H4 (cell line): ENCODE data around the gene CD248. TPM values are rescaled to one million over a fixed set of nuclear protein-coding genes. Genes with fewer than 3 reads are reported as not detected.
"Not testable (repeated sequence)": the region's sequence is repeated elsewhere in the genome, so short reads cannot be mapped to it uniquely, and the experiment has no call there.

Source experiments
- DNase-seq: peaks from one replicate; pipeline ENCODE4 v3.0.0-alpha.2; 2015; ENCODE audit warnings: low spot score
- total RNA-seq: library from RNA; depleted of rRNA; stranded (reverse); fragments of >200 nt; shearing (Covaris generic); gene quantifications from 2 replicates; pipeline ENCODE4 v1.2.3, GENCODE V29; 2014

CD248 gene
- total RNA-seq, 1 experiment from 2014 or later: not detected

DNA sequence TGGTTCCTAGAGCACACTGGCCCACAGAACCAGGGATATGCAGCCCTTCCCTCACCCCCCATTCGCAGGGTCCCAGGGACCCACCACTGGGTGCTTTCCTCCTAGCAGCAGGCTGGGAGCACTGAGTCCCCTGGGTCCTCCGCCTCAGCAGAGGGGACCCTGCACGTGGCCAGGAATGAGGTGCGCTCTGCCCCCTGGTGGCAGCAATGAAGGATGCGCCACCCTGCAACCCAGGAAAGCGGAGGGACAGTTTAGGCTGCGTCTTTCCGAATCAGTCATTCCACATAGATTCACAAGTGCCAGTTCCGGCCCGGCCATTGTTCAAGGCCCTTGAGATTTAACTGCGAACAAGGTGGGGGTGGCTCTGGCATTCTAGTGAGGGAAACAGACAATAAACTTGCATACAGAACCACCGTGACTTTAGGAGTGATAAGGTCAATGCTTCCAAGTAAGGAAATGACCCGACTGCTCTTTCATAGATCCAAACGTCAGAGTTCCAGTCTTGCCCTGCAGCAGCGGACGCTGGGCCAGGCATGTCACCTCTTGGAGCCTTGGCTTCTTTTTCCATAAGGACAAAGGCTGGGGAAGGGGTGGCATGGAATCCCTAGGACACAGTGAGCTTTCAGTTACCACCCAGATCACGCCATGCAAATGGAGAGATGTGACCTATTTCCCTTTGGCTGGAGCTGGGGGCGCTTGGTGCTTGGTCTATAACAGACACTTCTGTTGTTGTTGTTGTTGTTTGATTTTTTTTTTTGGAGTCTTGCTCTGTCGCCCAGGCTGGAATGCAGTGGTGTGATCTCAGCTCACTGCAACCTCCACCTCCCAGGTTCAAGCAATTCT is 11.7 kb upstream of the CD248 start:
- DNase-seq: peak; percentile 65

DNA sequence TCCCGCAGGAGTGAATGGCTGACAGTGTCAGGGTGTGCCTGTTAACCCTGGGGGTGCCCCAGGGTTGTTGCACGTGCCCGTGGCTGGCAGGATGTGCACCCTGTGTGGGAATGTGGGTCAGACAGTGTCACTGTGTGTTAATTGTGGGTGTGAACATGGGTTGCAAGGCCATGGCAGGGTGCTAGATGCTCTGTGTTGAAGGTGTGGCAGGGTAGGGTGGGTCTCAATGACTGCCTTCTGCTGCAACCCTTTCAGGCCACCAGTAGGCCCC is 11.1 kb upstream of the CD248 start:
- DNase-seq: no peak

DNA sequence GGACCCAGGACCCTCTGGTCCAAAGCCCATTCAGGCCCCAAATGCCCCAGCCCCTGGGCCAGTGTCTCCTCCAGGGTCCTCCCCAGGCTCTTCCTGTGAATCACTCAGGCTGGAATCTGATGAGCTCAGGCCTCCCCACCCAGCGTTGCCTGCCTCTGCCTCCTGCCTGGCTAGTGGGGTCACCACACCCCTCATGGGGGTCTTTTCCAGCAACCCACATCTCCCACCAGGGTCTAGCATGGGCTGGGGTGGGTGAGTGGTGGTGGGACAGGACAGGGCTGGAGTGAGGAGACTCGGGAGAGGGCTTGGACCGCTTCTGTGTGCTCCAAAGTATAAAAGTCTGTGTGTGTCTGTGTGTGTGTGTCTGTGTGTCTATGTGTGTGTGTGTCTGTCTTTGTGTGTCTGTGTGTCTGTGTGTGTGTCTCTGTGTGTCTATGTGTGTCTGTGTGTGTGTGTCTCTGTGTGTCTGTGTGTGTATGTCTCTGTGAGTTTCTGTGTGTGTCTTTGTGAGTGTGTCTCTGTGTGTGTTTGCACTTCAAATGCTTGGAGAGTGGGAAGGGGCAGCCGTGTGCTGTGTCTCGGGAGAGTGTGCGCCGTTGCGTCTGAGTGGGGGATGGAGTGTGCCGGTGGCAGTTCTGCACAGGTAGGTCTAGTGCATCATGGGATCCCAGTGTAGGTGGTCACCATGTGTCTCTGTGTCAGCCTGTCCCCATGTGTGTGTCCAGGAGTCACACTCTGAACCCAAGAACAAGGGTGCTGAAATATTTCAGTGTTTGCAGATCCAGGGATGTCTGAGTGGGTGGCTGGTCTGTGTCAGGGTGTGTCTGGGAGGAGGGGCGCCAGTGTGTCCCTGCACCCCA is 10.6 kb upstream of the CD248 start:
- no peak for DNase-seq

DNA sequence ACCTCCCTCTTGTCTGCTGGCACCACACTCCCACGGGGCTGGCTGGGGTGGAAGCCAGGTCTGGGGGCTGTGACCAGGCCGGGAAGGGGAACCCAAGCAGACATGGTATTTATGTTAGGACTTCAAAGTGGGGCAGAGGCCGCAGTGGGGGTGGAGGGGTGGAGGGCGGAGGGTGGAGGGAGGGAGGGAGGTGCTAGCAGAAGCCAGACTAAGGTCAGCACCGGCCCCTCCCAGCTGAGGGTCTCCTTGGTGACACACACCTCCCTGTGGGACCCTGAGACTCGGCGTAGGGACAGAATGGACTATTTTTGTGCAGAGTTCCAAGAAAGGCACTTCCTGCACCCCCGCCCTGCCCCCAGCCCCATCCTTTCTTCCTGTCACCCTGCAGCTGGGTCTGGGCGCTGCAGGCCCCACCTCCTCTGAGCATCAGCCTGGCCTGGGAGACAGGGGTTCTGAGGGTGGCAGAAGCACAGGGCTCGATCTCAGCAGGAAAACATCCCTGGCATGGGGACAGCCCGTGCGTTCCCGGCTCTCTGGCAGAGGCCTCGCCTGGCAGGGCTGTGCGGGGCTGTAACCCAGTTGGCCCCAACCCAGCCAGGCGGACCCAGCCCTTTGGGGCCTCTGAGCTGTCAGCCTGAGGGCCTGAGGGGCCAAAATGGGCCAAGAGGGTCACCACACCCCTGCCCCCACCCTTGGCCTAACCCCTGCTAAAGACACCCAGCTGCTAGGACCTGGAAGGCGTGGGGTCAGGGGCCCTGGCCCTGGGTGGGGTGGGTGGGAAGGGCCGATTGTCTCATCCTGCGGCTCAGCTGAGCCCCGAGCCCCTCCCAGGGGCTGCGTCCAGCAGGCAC is 9.6 kb upstream of the CD248 start:
- no peak for DNase-seq

DNA sequence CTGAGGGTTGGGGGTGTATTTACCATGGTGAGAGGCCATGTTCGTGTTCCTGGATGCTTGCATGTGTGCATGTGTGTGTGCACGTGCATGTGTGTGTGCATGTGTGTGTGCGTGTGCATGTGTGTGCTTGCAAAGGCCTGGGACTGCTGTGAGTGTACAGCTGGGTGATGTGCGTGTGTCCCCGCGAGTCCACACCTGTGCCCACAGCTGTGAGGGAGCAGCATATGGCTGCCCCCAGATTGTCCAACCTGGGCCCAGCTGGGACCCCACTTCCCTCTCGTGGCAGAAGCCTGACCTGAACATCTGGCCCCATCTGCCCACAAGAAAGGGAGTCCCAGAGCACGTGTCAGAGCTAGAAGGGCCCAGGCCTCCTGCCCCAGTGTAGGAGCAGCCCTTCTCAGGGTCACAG is 8.4 kb upstream of the CD248 start:
- no peak for DNase-seq

DNA sequence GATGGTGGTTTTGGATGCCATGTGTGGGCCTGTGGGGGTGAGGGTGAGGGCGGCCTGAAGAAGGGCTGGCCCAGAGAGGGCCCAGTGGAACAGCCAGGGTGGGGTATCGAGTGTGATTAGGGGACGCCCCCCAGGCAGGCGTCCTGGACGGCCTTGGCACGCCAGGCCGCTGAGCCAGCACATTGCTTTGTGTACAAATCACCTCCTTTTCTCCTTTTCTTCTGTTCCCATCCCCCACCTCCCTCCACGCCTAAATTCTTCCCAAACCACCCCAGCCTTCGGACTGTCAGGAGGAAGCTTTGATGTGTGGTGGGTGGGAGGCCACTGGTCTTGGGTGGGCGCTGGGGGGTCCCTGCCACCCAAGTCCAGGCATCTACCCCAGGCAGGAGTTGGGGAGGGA is 7.8 kb upstream of the CD248 start:
- DNase-seq: no peak

DNA sequence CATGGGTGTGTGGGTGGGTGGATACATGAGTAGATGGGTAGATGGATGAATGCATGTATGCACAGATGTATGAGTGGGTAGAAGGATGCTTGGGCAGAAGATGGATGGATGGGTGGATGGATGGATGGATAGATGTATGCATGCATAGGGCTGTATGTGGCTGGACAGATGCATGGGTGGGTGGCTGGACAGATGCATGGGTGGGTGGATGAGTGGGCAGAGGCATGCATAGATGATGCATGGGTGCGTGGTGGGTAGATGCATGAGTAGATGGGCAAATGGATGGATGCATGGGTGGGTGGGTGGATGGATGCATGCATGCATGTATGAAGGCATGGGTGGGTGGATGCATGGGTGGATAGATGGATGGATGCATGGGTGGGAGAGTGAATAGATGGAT is 6.8 kb upstream of the CD248 start:
- DNase-seq: no peak

DNA sequence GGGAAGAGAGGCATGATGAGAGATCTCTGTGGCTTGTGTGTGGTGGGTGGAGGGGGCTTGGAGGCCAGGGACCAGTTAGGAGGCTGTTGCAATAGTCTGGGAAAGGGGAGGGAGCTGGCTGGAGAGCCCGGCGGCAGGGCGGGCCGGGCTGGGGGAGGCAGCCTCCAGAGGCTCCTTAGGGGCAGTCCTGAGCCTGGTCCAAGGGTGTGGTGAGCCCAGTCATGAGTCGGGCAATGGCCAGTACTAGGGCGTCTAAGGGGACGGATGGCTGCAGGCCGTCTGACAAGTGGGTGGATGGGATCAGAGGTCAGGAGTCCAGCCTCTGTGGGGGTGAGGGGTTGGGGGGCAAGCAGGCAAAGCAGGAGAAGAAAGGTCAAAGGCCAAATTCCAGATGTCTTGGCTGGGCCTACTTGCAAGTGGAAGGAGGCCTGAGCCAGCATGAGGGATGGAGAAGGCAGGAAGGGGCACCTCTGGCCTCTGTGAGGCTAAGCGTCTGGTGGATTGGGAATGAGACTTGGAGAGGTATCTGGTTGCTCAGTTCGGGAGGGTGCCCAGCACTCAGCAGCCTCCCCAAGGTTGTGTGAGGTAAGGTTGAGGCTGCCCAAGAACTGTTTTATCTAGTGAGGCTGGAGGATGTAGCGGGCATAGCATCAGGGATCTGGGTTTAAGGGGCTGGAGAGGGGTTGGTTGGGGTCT is 6.0 kb upstream of the CD248 start:
- DNase-seq: no peak

DNA sequence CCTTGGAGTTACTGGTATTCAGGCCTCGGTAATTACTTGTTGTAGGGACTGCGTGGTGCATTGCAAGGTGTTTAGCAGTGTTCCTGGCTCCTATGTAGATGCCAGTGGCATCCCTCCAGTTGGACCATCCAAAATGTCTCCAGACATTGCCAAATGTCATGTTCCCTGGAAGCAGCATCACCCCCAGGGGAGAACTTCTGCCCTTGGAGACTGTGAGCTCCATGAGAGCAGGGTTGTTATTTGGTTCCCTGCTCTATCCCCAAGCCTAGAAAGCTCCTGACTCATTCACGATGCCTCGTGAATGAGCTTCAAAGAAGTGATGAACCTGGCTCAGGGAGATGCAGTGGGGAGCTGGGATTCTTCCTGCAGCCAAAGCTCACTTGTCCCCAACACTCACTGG is 4.8 kb upstream of the CD248 start:
- no peak for DNase-seq

DNA sequence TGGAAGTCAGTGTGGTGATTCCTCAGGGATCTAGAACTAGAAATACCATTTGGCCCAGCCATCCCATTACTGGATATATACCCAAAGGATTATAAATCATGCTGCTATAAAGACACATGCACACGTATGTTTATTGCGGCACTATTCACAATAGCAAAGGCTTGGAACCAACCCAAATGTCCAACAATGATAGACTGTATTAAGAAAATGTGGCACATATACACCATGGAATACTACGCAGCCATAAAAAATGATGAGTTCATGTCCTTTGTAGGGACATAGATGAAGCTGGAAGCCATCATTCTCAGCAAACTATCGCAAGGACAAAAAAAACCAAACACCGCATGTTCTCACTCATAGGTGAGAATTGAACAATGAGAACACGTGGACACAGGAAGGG is 3.9 kb upstream of the CD248 start:
- DNase-seq: not testable (repeated sequence)

DNA sequence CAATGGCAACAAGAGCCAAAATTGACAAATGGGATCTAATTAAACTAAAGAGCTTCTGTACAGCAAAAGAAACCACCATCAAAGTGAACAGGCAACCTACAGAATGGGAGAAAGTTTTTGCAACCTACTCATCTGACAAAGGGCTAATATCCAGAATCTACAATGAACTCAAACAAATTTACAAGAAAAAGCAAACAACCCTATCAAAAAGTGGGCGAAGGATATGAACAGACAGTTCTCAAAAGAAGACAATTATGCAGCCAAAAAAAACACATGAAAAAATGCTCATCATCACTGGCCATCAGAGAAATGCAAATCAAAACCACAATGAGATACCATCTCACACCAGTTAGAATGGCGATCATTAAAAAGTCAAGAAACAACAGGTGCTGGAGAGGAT is 3.4 kb upstream of the CD248 start:
- not testable (repeated sequence) for DNase-seq

DNA sequence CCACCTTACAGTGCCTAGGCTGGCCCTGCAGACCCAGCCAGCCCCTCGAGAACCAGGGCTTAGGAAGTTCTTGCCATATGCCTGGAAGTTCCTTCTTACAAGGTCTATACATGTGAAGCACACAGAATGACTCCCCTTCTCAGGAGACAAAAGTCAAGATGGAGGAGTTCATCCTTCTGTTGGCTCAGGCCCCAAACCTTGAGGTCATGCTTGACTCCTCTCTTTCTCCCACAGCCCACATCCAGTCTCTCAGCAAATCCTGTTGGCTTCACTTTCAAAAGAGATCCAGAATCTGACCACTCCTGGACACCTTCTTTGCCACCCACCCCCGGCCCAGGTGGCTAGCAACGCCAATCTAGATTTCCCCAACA is 1.7 kb upstream of the CD248 start:
- no peak for DNase-seq

DNA sequence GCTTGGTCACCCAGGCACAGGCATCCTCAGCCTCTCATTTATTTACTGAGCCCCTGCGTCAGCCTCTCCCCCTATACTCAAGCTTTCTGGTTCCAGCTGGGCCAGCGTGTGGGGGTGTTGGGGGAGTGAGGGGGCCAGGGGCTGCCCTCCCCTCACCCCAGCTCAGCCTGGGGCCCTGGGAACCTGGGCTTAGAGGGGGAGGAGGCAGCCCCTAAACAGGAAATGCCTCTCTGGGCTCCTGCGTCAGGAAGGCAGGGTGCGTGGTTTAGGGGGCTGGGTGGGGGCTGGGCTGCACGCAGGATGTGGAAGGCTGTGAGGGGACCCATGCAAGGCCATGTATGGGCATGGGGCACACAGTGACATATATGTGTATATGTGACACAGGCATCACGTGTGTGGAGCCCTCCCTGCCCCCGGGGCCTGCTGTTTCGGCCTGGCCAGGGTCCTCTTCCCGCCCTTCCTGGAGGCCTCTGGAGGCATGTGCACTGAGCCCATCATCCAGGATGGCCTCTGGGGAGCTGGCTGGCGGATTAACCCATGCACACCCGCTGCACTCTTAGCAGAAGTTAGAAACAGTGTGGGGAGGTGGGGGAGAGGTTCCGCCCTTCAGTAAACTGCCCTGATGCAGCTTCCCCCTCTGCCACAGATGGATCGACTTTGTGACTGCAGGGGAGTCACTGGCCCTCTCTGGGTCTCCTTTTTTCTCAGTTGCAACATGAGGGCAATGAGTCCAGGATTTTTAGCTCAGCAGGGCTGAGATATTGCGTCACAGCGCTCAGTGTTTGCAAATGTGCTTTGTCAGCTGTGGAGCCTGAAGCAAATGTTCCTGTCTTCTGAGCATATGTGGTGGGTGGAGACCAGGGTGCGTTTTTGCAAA is 1.1 kb upstream of the CD248 start:
- DNase-seq: peak; percentile 45

DNA sequence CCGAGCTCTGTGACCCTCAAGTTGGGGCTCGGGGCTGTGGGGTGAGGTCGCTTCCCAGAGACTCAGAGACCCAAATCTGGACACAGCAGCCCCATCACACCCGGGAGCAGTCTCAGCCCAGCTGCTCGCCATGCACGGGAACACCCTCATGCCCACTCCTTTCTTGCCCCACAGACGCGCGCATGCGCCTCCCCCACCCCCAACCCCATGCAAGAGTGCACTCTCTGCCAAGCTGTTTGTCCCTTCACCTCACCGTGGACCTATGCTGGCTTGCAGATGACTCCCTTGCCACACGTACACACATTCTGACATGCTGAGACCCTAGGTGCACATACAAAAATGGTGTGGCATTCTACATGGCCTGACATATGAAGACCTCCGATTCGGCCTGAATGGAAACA is 478 bp upstream of the CD248 start:
- no peak for DNase-seq

DNA sequence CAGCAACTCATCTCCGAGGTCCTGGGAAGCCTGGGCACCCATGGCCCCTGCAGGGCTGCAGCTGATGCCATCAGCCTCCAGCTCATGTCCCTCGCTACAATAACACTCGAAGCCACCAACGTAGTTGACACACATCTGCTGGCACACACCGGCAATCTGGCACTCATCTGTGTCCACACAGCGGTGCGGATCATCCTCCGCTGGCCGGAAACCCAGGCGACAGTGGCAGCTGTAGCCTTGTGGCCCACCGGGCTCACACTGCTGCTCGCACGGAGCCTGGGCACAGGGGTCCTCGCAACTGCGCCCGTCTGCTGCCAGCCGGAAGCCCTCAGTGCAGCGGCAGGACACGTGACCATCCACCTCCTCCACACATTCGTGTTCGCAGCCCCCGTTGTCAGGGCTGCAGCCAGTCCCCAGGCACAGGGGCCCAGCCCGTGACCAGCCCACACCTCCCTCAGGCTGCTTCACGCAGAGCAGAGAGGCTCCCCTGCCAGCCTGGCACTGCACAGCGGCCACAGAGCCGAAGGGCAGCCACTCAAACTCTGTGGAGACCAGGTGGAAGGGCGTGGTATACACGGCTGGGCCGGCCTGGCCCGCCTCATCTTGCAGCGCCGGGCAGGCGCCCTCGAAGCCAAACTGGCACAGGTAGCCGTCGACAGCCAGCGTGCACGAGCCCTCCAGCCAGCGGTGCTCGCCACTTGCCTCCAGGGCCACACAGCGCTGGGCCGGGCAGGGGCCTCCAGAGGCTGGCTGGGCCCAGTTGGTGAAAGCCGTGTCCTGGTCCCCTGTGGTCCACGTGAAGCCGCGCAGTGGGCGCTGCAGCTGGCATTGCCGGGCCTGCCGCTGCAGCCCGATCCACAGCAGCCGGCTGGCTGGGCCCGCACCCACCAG is 678 bp downstream of the CD248 start:
- no peak for DNase-seq

DNA sequence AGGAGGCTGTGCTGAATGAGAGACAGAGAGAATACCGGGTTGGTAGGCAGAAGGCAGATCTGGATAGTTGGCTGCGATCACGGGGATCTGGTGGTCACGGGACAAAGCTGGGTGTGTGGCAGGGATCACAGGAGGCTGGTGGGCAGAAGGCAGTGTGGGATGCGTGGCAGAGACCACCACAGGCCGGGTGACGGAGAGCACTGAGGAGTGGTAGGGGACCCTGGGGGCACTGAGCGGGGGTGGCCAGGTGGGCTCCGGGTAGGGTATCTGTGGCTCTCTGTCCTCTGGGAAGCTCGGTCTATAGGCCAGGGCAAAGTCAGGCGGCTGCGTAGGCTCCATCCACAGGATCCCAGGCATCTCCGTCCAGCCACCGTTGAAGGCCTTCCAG is 1.4 kb downstream of the CD248 start:
- no peak for DNase-seq

DNA sequence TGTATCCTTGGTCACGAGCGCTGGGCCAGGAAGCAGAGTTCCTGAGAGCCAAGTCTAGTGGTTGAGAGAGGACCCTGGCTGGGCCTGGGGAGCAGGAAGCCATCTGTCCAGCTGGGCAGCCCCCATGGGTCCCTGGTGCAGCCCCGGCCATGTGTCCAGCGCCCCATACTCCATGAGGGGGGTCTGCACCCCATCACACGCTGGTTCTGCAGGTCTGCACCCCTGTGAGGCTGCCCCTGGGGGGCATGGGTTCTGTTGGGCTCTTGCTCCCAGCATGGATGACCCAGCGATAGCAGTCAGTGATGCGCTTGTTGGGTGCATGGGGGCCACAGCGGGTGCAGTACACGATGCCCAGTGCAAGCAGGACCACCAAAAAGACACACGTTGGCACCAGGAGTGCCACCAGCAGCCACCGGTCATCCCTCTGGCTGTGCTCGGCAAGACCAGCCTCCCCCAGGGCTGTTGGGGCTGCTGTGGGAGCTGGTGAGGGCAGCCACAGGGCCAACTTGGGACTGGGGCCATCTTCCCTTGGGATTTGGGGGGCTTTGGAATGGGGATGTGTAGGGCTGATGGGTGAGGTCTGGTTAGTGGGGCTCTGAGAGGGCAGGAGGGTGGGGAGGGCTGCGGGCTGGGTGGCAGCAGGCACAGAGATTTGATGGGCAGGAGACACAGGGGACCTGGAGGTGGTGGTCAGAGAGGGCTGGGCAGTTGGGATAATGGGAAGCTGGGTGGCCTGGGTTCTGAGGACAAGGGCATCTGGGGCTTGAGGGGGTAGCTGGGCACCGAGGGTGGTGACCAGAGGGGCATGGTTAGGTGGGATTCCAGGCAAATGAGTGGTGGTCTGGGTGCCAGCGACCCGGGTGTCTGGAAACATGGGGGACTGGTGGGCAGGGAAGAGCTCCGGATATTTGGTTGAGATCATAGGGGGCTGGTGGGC is 2.0 kb downstream of the CD248 start:
- no peak for DNase-seq

DNA sequence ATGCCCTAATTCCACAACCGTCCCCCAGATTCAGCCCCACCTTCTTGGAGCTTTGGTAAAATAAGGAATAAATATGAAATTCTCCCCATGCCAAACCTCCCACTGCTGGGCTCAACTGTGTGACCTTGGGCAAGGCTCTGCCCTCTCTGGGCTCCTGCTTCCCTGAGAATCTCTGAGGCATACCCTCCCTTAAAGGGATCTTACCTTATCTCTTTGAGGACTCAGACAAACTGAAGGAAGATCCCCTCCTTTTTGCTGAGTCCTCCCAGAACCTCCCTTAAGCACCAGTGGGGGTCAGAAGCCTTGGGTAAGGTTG is 2.7 kb downstream of the CD248 start:
- DNase-seq: no peak
